HepG2 (cell line): ENCODE results near the gene ASTN2. TPM values are rescaled to one million over a fixed set of nuclear protein-coding genes. Genes with fewer than 3 reads are reported as not detected.

ENCODE experiments used
- ATAC-seq: fragments of 200-7000 bp; cut with Tn5 transposase; 3 replicates; pipeline ENCODE4 v1.9.1; 2020; ENCODE audit warnings: mild to moderate bottlenecking, moderate library complexity
- BruUV-seq: library from RNA; stranded (reverse); fragments of 400-500 nt; replicated peaks from 2 replicates; lab custom pipeline; 2021; lab: Mats Ljungman, UMichigan
- CTCF ChIA-PET: fragments of 300-600 bp; formaldehyde crosslinking; extraction: SDS; loops from one replicate; lab custom pipeline; 2021; ENCODE audit warnings: low total read pairs, inconsistent platforms, low intra/inter-chr PET ratio; lab: Yijun Ruan, JAX
- POLR2A ChIA-PET: fragments of 350-600 bp; sonication (Branson Sonifier 250); formaldehyde crosslinking; loops from one replicate; lab custom pipeline; 2020; ENCODE audit warnings: antibody characterized with exemption, inconsistent platforms; lab: Yijun Ruan, JAX
- DNase-seq: peaks from one replicate; pipeline ENCODE4 v3.0.0-alpha.2; 2015; ENCODE audit warnings: low spot score
- FAIRE-seq: peaks from 3 replicates; lab custom pipeline; 2011; peaks lifted over from hg19 to GRCh38; lab: Jason Lieb, UNC
- H2AFZ ChIP-seq: one replicate; pipeline ENCODE4 v1.6.1; 2011; ENCODE audit warnings: low read length, inconsistent platforms
- H3K27ac ChIP-seq: fragments of 300-600 bp; 3 replicates; pipeline ENCODE4 v1.8.0; 2011; ENCODE audit warnings: mixed run types, mild to moderate bottlenecking, mixed read lengths, low read length, inconsistent platforms; ENCODE audit not compliant: insufficient read depth; ENCODE audit errors: extremely low read length
- H3K27me3 ChIP-seq, 2 experiments: fragments of 200-600 bp in 1 of 2; 2 replicates in 1 of 2; 3 replicates in 1 of 2; pipeline versions ENCODE4 v1.6.0 to v1.8.0; 2011; ENCODE audit warnings: low read length in 2 of 2, mild to moderate bottlenecking in 2 of 2, moderate library complexity in 2 of 2, inconsistent platforms in 1 of 2; ENCODE audit not compliant: insufficient read depth in 2 of 2, control insufficient read depth in 1 of 2
- H3K36me3 ChIP-seq, 2 experiments: fragments of 200-600 bp in 1 of 2; replicated peaks in 1 of 2; 2 replicates in 1 of 2; 3 replicates in 1 of 2; pipeline versions ENCODE4 v1.5.1 to v1.8.0; 2011; ENCODE audit warnings: low read length in 2 of 2, inconsistent platforms in 1 of 2; ENCODE audit not compliant: insufficient read depth in 2 of 2, control insufficient read depth in 1 of 2
- H3K4me1 ChIP-seq: 2 replicates; pipeline ENCODE4 v1.5.1; 2012; ENCODE audit warnings: low read length, inconsistent platforms; ENCODE audit not compliant: insufficient read depth
- H3K4me2 ChIP-seq: 2 replicates; pipeline ENCODE4 v1.6.0; 2011; ENCODE audit warnings: low read depth, low read length, inconsistent platforms
- H3K4me3 ChIP-seq, 3 experiments: fragments of 200-600 bp in 1 of 3; sonication (generic), shearing (Covaris generic) in 1 of 3; replicated peaks in 1 of 3; 2 replicates each; pipeline ENCODE4 v1.5.1; 2011 to 2016; ENCODE audit warnings: low read length in 3 of 3, inconsistent platforms in 2 of 3, low read depth in 2 of 3, mild to moderate bottlenecking in 2 of 3, control low read depth in 1 of 3, mixed read lengths in 1 of 3; ENCODE audit not compliant: insufficient read depth in 1 of 3
- H3K79me2 ChIP-seq: one replicate; pipeline ENCODE4 v1.6.1; 2011; ENCODE audit warnings: low read length, inconsistent platforms; ENCODE audit not compliant: insufficient read depth
- H3K9ac ChIP-seq: 2 replicates; pipeline ENCODE4 v1.6.0; 2011; ENCODE audit warnings: mild to moderate bottlenecking, low read depth, low read length, inconsistent platforms; ENCODE audit not compliant: insufficient read depth
- H3K9me3 ChIP-seq: 2 replicates; pipeline ENCODE4 v1.5.1; 2012; ENCODE audit warnings: mild to moderate bottlenecking, low read length
- H4K20me1 ChIP-seq: 2 replicates; pipeline ENCODE4 v1.6.0; 2011; ENCODE audit warnings: inconsistent platforms, mild to moderate bottlenecking, low read length, moderate library complexity; ENCODE audit not compliant: insufficient read depth
- ARNT2 ChIP-seq: sonication (generic); formaldehyde crosslinking; IDR thresholded peaks from 2 replicates; pipeline ENCODE4 v1.8.0; 2022; ENCODE audit warnings: mild to moderate bottlenecking, low read depth, missing genetic modification reagents, moderate library complexity
- ATF2 ChIP-seq: sonication (generic); formaldehyde crosslinking; IDR thresholded peaks from 2 replicates; pipeline ENCODE4 v1.4.0; 2020; ENCODE audit warnings: missing genetic modification reagents
- FOXP4 ChIP-seq: sonication (generic); formaldehyde crosslinking; IDR thresholded peaks from 2 replicates; pipeline ENCODE4 v1.4.0; 2020; ENCODE audit warnings: missing genetic modification reagents
- MAX ChIP-seq: IDR thresholded peaks from 2 replicates; pipeline ENCODE4 v1.6.1; 2012; ENCODE audit warnings: inconsistent platforms
- PCBP1 ChIP-seq: fragments of 200-400 bp; formaldehyde crosslinking; IDR thresholded peaks from 2 replicates; pipeline ENCODE4 v1.6.1; 2017; ENCODE audit warnings: mild to moderate bottlenecking, low read depth, low read length, borderline replicate concordance
- RAD51 ChIP-seq: fragments of 450-650 bp; IDR thresholded peaks from 2 replicates; pipeline ENCODE4 v1.6.1; 2016; ENCODE audit warnings: borderline replicate concordance
- RARA ChIP-seq: IDR thresholded peaks from 2 replicates; pipeline ENCODE4 v1.6.1; 2016; ENCODE audit warnings: missing genetic modification reagents, missing compliant biosample characterization
- TBP ChIP-seq: sonication (generic); formaldehyde crosslinking; IDR thresholded peaks from 2 replicates; pipeline ENCODE4 v1.5.0; 2020; ENCODE audit warnings: missing genetic modification reagents
- TEAD3 ChIP-seq: optimal IDR thresholded peaks from 2 replicates; pipeline ENCODE3; 2016; ENCODE audit warnings: borderline replicate concordance
- TOE1 ChIP-seq: sonication (generic); formaldehyde crosslinking; IDR thresholded peaks from 2 replicates; pipeline ENCODE4 v1.4.0; 2020; ENCODE audit warnings: mild to moderate bottlenecking, missing genetic modification reagents
- ZNF280D ChIP-seq: sonication (generic); formaldehyde crosslinking; IDR thresholded peaks from 2 replicates; pipeline ENCODE4 v1.5.1; 2020; ENCODE audit warnings: mild to moderate bottlenecking, missing genetic modification reagents
- ZNF512 ChIP-seq: sonication (generic); formaldehyde crosslinking; IDR thresholded peaks from 2 replicates; pipeline ENCODE4 v1.4.0; 2020; ENCODE audit warnings: mild to moderate bottlenecking, missing genetic modification reagents
- ZNF605 ChIP-seq: sonication (generic); formaldehyde crosslinking; IDR thresholded peaks from 2 replicates; pipeline ENCODE4 v1.8.0; 2022; ENCODE audit warnings: mild to moderate bottlenecking, missing genetic modification reagents
- ZNF619 ChIP-seq: sonication (generic); formaldehyde crosslinking; IDR thresholded peaks from 2 replicates; pipeline ENCODE4 v1.4.0; 2020; ENCODE audit warnings: mild to moderate bottlenecking, missing genetic modification reagents
- WGBS: methylation state at CpG from one replicate; pipeline ENCODE4 v1.1.6; 2017; ENCODE audit warnings: low lambda C conversion rate; 5-methylcytosine and 5-hydroxymethylcytosine counted together
- in situ Hi-C: cut with HindIII; loops from 2 replicates; pipeline ENCODE4 v1.10.0; 2017; ENCODE audit warnings: low pct_unique_long_range_greater_than_20kb; ENCODE audit not compliant: extremely low pct_ligation_motif_present
- intact Hi-C: fragments of 100-400 bp; cut with micrococcal nuclease; formaldehyde crosslinking; loops from one replicate; pipeline ENCODE4 v1.10.0; 2022; ENCODE audit not compliant: unreplicated experiment
- polyA plus RNA-seq, 8 experiments: library from polyadenylated mRNA; depleted of rRNA in 3 of 8; stranded (reverse) in 7 of 8; unstranded in 1 of 8; fragments of >200 nt; fragmentation: Illumina TruSeq in 4 of 8; extraction: Trizol in 4 of 8; gene quantifications; 2 replicates each; pipeline versions ENCODE4 v1.2.1 to v1.2.3, GENCODE V29; 2011 to 2016; ENCODE audit warnings: low read depth in 4 of 8, missing spikeins in 1 of 8, mixed read lengths in 1 of 8; ENCODE audit not compliant: insufficient read depth in 1 of 8
- total RNA-seq, 5 experiments: library from RNA; depleted of rRNA; stranded (reverse); fragments of >200 nt; fragmentation: Illumina TruSeq; extraction: Trizol; gene quantifications; 2 replicates each; pipeline ENCODE4 v1.2.3, GENCODE V29; 2016; ENCODE audit warnings: low read depth in 1 of 5

ASTN2 gene
- total and polyA plus RNA-seq, 2 of the 13 experiments (the other 11 are each of a cell fraction or from before 2014, with no cell fraction given) = 5.2 to 13.5 TPM

GRCh38 chr9:116626762-116627161 is 788.1 kb downstream of the ASTN2 start:
- ATAC-seq (no peak), FAIRE-seq (no peak), DNase-seq (no peak)
- intact Hi-C loops = no loop called here
- Histone ChIP-seq H3K4me2 (no peak overlapping the region), H3K36me3 (no peaks in the 10 kb centered on the region), H3K9ac (no peak overlapping the region), H3K4me3 (no peak overlapping the region), H3K9me3 (no peaks in the 10 kb centered on the region), H4K20me1 (no peaks in the 10 kb centered on the region), H3K27me3 (no peaks in the 10 kb centered on the region), H2AFZ (no peak overlapping the region), H3K4me1 (no peaks in the 10 kb centered on the region), H3K79me2 (no peaks in the 10 kb centered on the region), H3K27ac (no peak overlapping the region)
- no peak for TF ChIP-seq RARA
- no peak for TF ChIP-seq ARNT2 (CRISPR knock-in tag)
- no peak for TF ChIP-seq MAX
- TF ChIP-seq ZNF605 (CRISPR knock-in tag) = no peak
- TF ChIP-seq TEAD3 (CRISPR knock-in tag) = no peak
- no peak for TF ChIP-seq PCBP1
- TF ChIP-seq ZNF619 = no peak
- no peak for TF ChIP-seq TOE1
- TF ChIP-seq TBP (CRISPR knock-in tag) = no peak
- TF ChIP-seq RAD51 = no peak
- no peak for TF ChIP-seq ATF2 (CRISPR knock-in tag)
- TF ChIP-seq ZNF280D (CRISPR knock-in tag) = no peak
- TF ChIP-seq FOXP4 (CRISPR knock-in tag) = no peak
- no peak for TF ChIP-seq ZNF512 (CRISPR knock-in tag)
- ChIA-PET POLR2A (no interaction called here), CTCF (no interaction called here)
- in situ Hi-C loops = no loop called here
- no TSS peak for BruUV-seq
- WGBS = 96% methylated on average over 3 of the region's 3 CpGs
